ENCODE results near the gene RNH1. TPM values are rescaled to one million over a fixed set of nuclear protein-coding genes. Genes with fewer than 3 reads are reported as not detected.

Gene RNH1
- polyA plus RNA-seq, 1 donor from 2014 or later: 71.8 TPM

GRCh38 chr11:492427-493226 is 14.4 kb downstream of the RNH1 start:
- Histone ChIP-seq H3K4me3 (ENCODE audit: low read length) (no peak overlapping the region), H3K27me3 (ENCODE audit: insufficient read depth, low read depth, low read length) (no peaks in the 10 kb centered on the region), H3K36me3 (ENCODE audit: insufficient read depth, low read length) (peaks cover under 1% of the 10 kb centered on the region), H3K9me2 (ENCODE audit: insufficient read depth, low read length) (no peaks in the 10 kb centered on the region), H3K27ac (ENCODE audit: low read length) (no peak overlapping the region), H2AFZ (ENCODE audit: low read depth, low read length) (no peak overlapping the region), H3K9me3 (ENCODE audit: low read length) (no peaks in the 10 kb centered on the region), H3K4me2 (ENCODE audit: low read length) (no peak overlapping the region), H3K9ac (ENCODE audit: low read length) (no peak overlapping the region), H4K20me1 (ENCODE audit: insufficient read depth) (no peaks in the 10 kb centered on the region), H3K79me2 (replicated peaks; ENCODE audit: insufficient read depth, low read length) (no peaks in the 10 kb centered on the region), H3F3A (ENCODE audit: insufficient read depth, low read length, poor library complexity, severe bottlenecking) (no peaks in the 10 kb centered on the region)
- TF ChIP-seq TAF1 (IDR thresholded peaks at IDR 0.05; ENCODE audit: low read depth) (no peak), REST (IDR thresholded peaks at IDR 0.05; ENCODE audit: borderline replicate concordance) (no peak), POLR2AphosphoS5 (IDR thresholded peaks at IDR 0.05) (no peak), RAD21 (conservative IDR thresholded peaks at IDR 0.05) (no peak), MXI1 (conservative IDR thresholded peaks at IDR 0.05; ENCODE audit: poor library complexity, severe bottlenecking) (no peak), CTCF (IDR thresholded peaks at IDR 0.05; ENCODE audit: poor library complexity, severe bottlenecking) (no peak), EZH2 (IDR thresholded peaks at IDR 0.05; ENCODE audit: borderline replicate concordance, insufficient read depth, low read length, poor library complexity, severe bottlenecking) (no peak), EP300 (conservative IDR thresholded peaks at IDR 0.05; ENCODE audit: poor library complexity, severe bottlenecking) (no peak), SMC3 (conservative IDR thresholded peaks at IDR 0.05; ENCODE audit: poor library complexity) (no peak)

- no peak overlapping the region for H3K27ac ChIP-seq (ENCODE audit: low read length)
- H3F3A ChIP-seq (ENCODE audit: insufficient read depth, low read length, poor library complexity, severe bottlenecking): no peaks in the 10 kb centered on the region
- H4K20me1 ChIP-seq (ENCODE audit: insufficient read depth): no peaks in the 10 kb centered on the region
- TF ChIP-seq TAF1 (IDR thresholded peaks at IDR 0.05; ENCODE audit: low read depth) (no peak), MXI1 (conservative IDR thresholded peaks at IDR 0.05; ENCODE audit: poor library complexity, severe bottlenecking) (no peak), EP300 (conservative IDR thresholded peaks at IDR 0.05; ENCODE audit: poor library complexity, severe bottlenecking) (no peak), EZH2 (IDR thresholded peaks at IDR 0.05; ENCODE audit: borderline replicate concordance, insufficient read depth, low read length, poor library complexity, severe bottlenecking) (no peak), RAD21 (conservative IDR thresholded peaks at IDR 0.05) (no peak), POLR2AphosphoS5 (IDR thresholded peaks at IDR 0.05) (no peak), REST (IDR thresholded peaks at IDR 0.05; ENCODE audit: borderline replicate concordance) (no peak), SMC3 (conservative IDR thresholded peaks at IDR 0.05; ENCODE audit: poor library complexity) (no peak), CTCF (IDR thresholded peaks at IDR 0.05; ENCODE audit: poor library complexity, severe bottlenecking) (no peak)
- no peaks in the 10 kb centered on the region for H3K9me3 ChIP-seq (ENCODE audit: low read length)
- no peak overlapping the region for H2AFZ ChIP-seq (ENCODE audit: low read depth, low read length)
- H3K4me3 ChIP-seq (ENCODE audit: low read length): no peak overlapping the region
- no peaks in the 10 kb centered on the region for H3K9me2 ChIP-seq (ENCODE audit: insufficient read depth, low read length)
- H3K36me3 ChIP-seq (ENCODE audit: insufficient read depth, low read length): no peaks in the 10 kb centered on the region
- H3K9ac ChIP-seq (ENCODE audit: low read length): no peak overlapping the region
- H3K27me3 ChIP-seq (ENCODE audit: insufficient read depth, low read depth, low read length): no peaks in the 10 kb centered on the region
- no peaks in the 10 kb centered on the region for H3K79me2 ChIP-seq (replicated peaks; ENCODE audit: insufficient read depth, low read length)
- no peak overlapping the region for H3K4me2 ChIP-seq (ENCODE audit: low read length)
These were observed 15.7 kb downstream of the RNH1 start for GRCh38 chr11:491358-491757.

All from neural cell (in vitro differentiated cells).